Stomach smooth muscle (tissue), 2 donors: ENCODE measurements around the gene TMEM182.
A peak's percentile ranks its signal among the peaks of the same experiment; 100 is the strongest.

Source experiments
- H3K27ac ChIP-seq: one replicate; pipeline ENCODE4 v1.7.0; 2013; ENCODE audit warnings: mild to moderate bottlenecking, low read length, inconsistent platforms
- H3K27me3 ChIP-seq, 2 donors: one replicate each; pipeline ENCODE4 v1.7.0; 2013; ENCODE audit warnings: low read length in 2 of 2; ENCODE audit not compliant: insufficient read depth in 2 of 2, control insufficient read depth in 1 of 2
- H3K36me3 ChIP-seq, 2 donors: one replicate each; pipeline ENCODE4 v1.7.0; 2013; ENCODE audit warnings: low read length in 2 of 2; ENCODE audit not compliant: control insufficient read depth in 2 of 2, insufficient read depth in 2 of 2
- H3K4me1 ChIP-seq: one replicate; pipeline ENCODE4 v1.7.0; 2013; ENCODE audit warnings: low read length; ENCODE audit not compliant: control insufficient read depth, insufficient read depth
- H3K4me3 ChIP-seq, 2 donors: one replicate each; pipeline ENCODE4 v1.7.0; 2013; ENCODE audit warnings: low read length in 2 of 2
- H3K9ac ChIP-seq, 2 donors: one replicate each; pipeline ENCODE4 v1.7.0; 2013; ENCODE audit warnings: low read length in 2 of 2, mild to moderate bottlenecking in 1 of 2
- H3K9me3 ChIP-seq, 2 donors: one replicate each; pipeline ENCODE4 v1.7.0; 2013; ENCODE audit warnings: low read length in 2 of 2; ENCODE audit not compliant: control insufficient read depth in 2 of 2
- donor health status: healthy.
- donor health status: Pancreatic carcinoma.

TMEM182 gene

DNA sequence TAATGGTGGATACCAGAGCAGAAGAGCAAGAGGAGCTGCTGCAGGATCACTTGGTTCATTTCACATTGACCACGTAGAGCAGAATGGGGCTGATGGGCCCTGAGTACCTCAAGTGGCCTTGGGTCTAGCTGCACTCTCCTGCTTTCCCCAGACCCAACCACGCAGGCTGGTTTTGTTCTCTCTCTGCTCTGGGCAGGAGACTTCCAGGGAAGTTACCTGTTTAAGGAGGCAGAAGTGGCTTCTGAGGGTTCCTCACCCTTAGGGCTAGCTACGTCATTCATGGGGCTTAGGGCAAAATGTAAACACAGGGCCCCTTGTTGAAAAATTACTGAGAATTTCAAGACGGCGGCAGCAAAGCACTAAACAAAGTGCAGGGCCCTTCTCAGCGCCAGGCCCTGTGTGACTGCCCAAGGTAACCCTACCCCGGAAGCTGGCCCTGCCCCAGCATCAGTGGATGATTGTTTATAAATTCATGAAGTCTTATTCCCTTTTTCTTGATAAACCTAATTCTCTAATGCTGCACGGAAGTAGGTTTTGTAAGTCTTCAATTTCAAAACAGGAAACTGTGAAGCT, 75.9 kb downstream of the TMEM182 start:
- Histone ChIP-seq H3K27ac (no peak overlapping the region), H3K9ac (no peak overlapping the region), H3K4me1 (no peaks in the 10 kb centered on the region), H3K4me3 (no peak overlapping the region), H3K36me3 (no peaks in the 10 kb centered on the region), H3K27me3 (no peaks in the 10 kb centered on the region), H3K9me3 (no peaks in the 10 kb centered on the region)

DNA sequence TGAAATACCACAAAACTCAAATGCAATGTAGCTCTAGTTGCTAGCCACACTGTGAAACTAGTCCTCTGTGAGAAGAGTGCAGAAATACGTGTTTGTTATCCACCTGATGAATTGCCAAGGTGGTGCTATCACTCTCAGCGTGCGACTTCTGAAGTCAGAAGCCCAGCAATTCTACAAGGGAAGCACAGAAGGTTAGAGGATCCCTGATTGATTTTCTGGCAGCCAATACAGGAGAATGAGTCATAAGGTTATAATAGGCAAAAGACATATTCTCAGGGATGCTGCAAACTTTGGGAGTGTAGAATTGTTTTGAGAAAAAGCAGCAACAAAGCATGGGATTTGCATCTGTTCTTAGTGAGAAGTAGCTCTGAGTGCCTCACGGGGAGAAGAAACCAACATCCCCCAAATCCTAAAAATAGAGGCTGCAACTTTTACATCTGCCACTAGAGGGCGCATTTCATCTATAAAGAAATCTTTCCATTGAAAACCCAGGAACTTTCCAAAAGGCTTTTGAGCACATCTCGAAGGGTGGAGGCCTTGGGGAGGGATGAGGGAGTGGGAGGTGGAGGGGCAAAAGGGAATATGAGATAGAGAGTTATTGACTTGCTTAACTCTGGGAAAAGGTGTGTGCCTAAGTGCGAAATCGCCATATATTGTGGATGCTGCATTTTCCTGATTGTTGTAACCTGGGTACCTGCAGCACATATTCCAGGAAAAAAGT, 78.0 kb downstream of the TMEM182 start:
- Histone ChIP-seq H3K27ac (no peak overlapping the region), H3K36me3 (no peaks in the 10 kb centered on the region), H3K4me1 (no peaks in the 10 kb centered on the region), H3K9me3 (no peaks in the 10 kb centered on the region), H3K4me3 (no peak overlapping the region), H3K27me3 (no peaks in the 10 kb centered on the region), H3K9ac (no peak overlapping the region)

- H3K9me3 ChIP-seq, result no peaks in the 10 kb centered on the region
- no peaks in the 10 kb centered on the region for H3K36me3 ChIP-seq
- H3K4me3 ChIP-seq, result no peak overlapping the region
- no peak overlapping the region for H3K9ac ChIP-seq
- no peaks in the 10 kb centered on the region for H3K27me3 ChIP-seq
- H3K4me1 ChIP-seq, result no peaks in the 10 kb centered on the region
- H3K27ac ChIP-seq, result no peak overlapping the region
These were observed 79.4 kb downstream of the TMEM182 start for GRCh38 chr2:102841107-102841840.

- peaks cover 4% of the 10 kb centered on the region in 2 donors for H3K27me3 ChIP-seq
- no peaks in the 10 kb centered on the region for H3K36me3 ChIP-seq
- no peaks in the 10 kb centered on the region for H3K9me3 ChIP-seq
- no peak overlapping the region for H3K4me3 ChIP-seq
- H3K4me1 ChIP-seq, result no peaks in the 10 kb centered on the region
- no peak overlapping the region for H3K9ac ChIP-seq
- no peak overlapping the region for H3K27ac ChIP-seq
These were observed 82.1 kb downstream of the TMEM182 start for GRCh38 chr2:102843764-102844443.

DNA sequence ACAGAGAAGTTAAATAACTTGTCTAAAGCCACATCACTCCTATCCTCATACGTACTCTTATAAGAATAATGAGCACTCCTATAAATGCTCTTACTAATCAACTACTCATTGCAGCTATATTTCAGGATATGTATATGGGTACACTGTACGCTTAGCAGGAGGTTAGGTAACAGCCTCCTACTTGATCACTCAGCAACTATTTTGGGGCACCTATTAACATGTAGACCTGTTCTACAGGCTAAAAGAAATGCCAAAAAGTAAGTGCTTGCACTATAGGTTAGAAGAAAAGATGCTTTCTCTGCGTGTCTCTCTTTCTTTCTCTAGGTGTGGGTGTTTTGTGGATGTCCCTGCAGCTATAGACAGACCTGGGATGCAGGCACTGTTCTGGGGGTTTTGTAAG, 83.1 kb downstream of the TMEM182 start:
- no peaks in the 10 kb centered on the region for H3K4me1 ChIP-seq

GRCh38 chr2:102848366-102848839, 86.6 kb downstream of the TMEM182 start:
- no peak overlapping the region for H3K9ac ChIP-seq
- H3K4me1 ChIP-seq, result no peaks in the 10 kb centered on the region
- no peaks in the 10 kb centered on the region for H3K36me3 ChIP-seq
- H3K27me3 ChIP-seq, result peaks cover 4 to 6% of the 10 kb centered on the region in 2 donors
- no peaks in the 10 kb centered on the region for H3K9me3 ChIP-seq
- peak overlapping the region; percentile 31 to 35 for H3K4me3 ChIP-seq
- H3K27ac ChIP-seq, result no peak overlapping the region

More for the DNA sequence above, 83.1 kb downstream of the TMEM182 start:
- H3K9me3 ChIP-seq, result no peaks in the 10 kb centered on the region
- H3K9ac ChIP-seq, result no peak overlapping the region
- no peak overlapping the region for H3K27ac ChIP-seq
- H3K36me3 ChIP-seq, result no peaks in the 10 kb centered on the region
- H3K4me3 ChIP-seq, result no peak overlapping the region
- peaks cover 4% of the 10 kb centered on the region in 2 donors for H3K27me3 ChIP-seq

DNA sequence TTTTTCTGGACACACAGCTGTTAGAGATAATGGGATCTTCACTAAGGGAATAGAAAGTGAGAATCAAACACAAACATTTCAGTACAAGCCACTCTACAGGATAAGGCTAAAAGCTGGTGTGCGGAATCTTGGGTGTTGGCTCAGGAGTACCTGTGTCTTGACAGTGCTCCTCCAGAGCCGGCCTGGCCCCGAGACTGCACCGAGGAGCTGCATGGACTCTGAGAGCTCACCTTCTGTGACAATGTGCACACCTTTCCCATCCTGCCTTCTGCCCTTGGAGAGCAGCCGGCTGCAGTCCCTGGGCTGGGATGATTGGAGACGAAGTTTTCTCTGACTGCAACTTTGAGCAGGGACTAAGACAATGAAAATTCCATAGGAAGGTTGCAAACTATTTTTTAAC, 89.1 kb downstream of the TMEM182 start:
- Histone ChIP-seq H3K27ac (no peak overlapping the region), H3K4me1 (no peaks in the 10 kb centered on the region), H3K27me3 (peaks cover 4 to 6% of the 10 kb centered on the region in 2 donors), H3K4me3 (no peak overlapping the region), H3K9me3 (no peaks in the 10 kb centered on the region), H3K9ac (no peak overlapping the region), H3K36me3 (no peaks in the 10 kb centered on the region)

DNA sequence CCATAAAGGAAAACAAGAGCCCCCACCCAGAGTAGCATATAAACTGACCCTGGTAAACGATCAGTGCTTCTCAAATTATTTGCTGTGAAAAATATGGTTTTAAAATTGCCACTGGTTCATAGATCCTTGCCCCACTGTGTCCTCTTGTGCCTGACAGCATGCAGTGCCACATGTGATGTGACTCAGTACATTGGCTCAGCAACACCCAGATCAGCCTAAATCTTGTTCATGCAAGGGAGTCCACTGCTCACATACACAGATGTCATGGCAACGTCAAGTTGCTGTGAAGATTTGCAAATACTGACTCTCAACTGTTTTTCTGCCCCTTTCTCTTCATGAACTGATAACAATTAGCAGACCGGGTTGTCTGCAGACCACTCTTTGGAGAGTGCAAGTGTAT, 91.0 kb downstream of the TMEM182 start:
- H3K4me3 ChIP-seq, result no peak overlapping the region
- H3K9ac ChIP-seq, result no peak overlapping the region
- H3K27ac ChIP-seq, result no peak overlapping the region
- H3K36me3 ChIP-seq, result no peaks in the 10 kb centered on the region
- H3K9me3 ChIP-seq, result peaks cover 0 to under 1% of the 10 kb centered on the region in 2 donors
- H3K4me1 ChIP-seq, result no peaks in the 10 kb centered on the region
- H3K27me3 ChIP-seq, result peaks cover 4 to 6% of the 10 kb centered on the region in 2 donors
